ENCODE measurements around the gene IRF5.

DNA sequence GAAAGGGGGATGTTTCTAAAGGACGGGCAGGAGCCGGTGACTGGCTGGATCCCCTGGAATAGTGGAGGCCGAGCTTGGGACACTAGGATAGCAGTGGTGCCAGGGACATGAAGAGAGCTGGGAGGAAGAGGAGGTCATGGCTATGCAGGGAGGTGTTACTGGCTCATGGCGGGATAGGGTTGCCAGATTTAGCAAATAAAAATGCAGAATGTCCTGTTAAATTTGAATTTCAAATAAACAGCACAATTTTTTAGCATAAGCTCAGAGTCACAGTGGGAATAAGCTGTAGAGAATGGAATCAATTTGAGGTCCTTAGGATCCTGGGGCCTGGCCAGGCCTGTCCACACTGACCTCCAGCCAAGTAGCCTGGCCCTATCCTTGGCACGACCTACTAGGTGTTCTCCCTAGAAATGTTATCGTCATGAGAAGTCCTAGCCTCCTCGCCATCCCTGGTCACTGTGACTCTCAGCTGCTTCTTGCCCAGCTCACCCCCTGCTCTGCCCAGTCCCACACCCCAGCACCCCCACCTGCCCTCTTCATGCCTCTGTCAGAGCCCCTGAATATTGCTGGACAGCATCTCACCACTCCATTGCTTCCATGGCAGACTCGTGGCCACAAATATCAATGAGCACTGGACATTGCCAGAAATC, 19.6 kb upstream of the IRF5 start:
- TF ChIP-seq, protein P1, sequence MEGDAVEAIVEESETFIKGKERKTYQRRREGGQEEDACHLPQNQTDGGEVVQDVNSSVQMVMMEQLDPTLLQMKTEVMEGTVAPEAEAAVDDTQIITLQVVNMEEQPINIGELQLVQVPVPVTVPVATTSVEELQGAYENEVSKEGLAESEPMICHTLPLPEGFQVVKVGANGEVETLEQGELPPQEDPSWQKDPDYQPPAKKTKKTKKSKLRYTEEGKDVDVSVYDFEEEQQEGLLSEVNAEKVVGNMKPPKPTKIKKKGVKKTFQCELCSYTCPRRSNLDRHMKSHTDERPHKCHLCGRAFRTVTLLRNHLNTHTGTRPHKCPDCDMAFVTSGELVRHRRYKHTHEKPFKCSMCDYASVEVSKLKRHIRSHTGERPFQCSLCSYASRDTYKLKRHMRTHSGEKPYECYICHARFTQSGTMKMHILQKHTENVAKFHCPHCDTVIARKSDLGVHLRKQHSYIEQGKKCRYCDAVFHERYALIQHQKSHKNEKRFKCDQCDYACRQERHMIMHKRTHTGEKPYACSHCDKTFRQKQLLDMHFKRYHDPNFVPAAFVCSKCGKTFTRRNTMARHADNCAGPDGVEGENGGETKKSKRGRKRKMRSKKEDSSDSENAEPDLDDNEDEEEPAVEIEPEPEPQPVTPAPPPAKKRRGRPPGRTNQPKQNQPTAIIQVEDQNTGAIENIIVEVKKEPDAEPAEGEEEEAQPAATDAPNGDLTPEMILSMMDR (conservative IDR thresholded peaks at IDR 0.05 in 1 of 2, IDR thresholded peaks at IDR 0.05 in 1 of 2; ENCODE audit: extremely low read depth in 1 of 2, insufficient read depth in 1 of 2, low read depth in 1 of 2, low read length in 2 of 2): no peak
- no peak for TF ChIP-seq EZH2 (IDR thresholded peaks at IDR 0.05; ENCODE audit: borderline replicate concordance, low read length)

All from mammary epithelial cell (primary cell).